HCT116 (cell line): ENCODE measurements around the gene EVX2. TPM values are rescaled to one million over a fixed set of nuclear protein-coding genes. Genes with fewer than 3 reads are reported as not detected.
A peak's percentile ranks its signal among the peaks of the same experiment; 100 is the strongest.

Experiments
- CBX3 ChIP-seq: IDR thresholded peaks from 2 replicates; pipeline ENCODE4 v1.6.1; 2012; ENCODE audit warnings: low read depth
- CTCF ChIP-seq, 3 experiments: fragments of 200-600 bp in 1 of 3; sonication (generic) in 1 of 3; IDR thresholded peaks in 2 of 3; conservative IDR thresholded peaks in 1 of 3; 2 replicates each; pipeline ENCODE4 v1.5.1; 2012 to 2017; ENCODE audit warnings: low read depth in 2 of 3, low read length in 2 of 3, antibody characterized with exemption in 1 of 3, borderline replicate concordance in 1 of 3, control low read depth in 1 of 3, mild to moderate bottlenecking in 1 of 3, mixed read lengths in 1 of 3, mixed run types in 1 of 3, moderate library complexity in 1 of 3; ENCODE audit not compliant: insufficient read depth in 1 of 3
- EZH2phosphoT487 ChIP-seq: fragments of 200-600 bp; IDR thresholded peaks from 2 replicates; pipeline ENCODE4 v1.6.1; 2018; ENCODE audit warnings: antibody characterized with exemption, borderline replicate concordance
- POLR2AphosphoS5 ChIP-seq: IDR thresholded peaks from 2 replicates; pipeline ENCODE4 v1.6.1; 2011; ENCODE audit warnings: mild to moderate bottlenecking, low read depth, low read length, moderate library complexity
- SIN3A ChIP-seq: IDR thresholded peaks from 2 replicates; pipeline ENCODE4 v1.6.1; 2012; ENCODE audit warnings: low read depth
- TCF7L2 ChIP-seq: IDR thresholded peaks from 2 replicates; pipeline ENCODE4 v1.7.0; 2011; ENCODE audit warnings: borderline replicate concordance, inconsistent platforms; ENCODE audit not compliant: insufficient read depth, insufficient read length; ENCODE audit errors: extremely low read depth
- YY1 ChIP-seq: IDR thresholded peaks from 2 replicates; pipeline ENCODE4 v1.6.1; 2011; ENCODE audit warnings: low read length, low read depth, moderate library complexity, mild to moderate bottlenecking; ENCODE audit not compliant: insufficient replicate concordance; ENCODE audit errors: extremely low read depth
- ZNF274 ChIP-seq: fragments of 200-500 bp; sonication (Bioruptor generic); IDR thresholded peaks from 2 replicates; pipeline ENCODE4 v1.6.1; 2014; ENCODE audit warnings: mild to moderate bottlenecking, low read depth, low read length, inconsistent platforms
- total RNA-seq: library from RNA; stranded (reverse); gene quantifications from one replicate; pipeline ENCODE4 v1.2.1, GENCODE V29; 2021; ENCODE audit not compliant: unreplicated experiment
- TF ChIP-seq, protein P1 (sequence below): IDR thresholded peaks from 2 replicates; pipeline ENCODE4 v1.6.1; 2012

EVX2 gene
- total RNA-seq, 1 experiment from 2014 or later, result not detected

DNA sequence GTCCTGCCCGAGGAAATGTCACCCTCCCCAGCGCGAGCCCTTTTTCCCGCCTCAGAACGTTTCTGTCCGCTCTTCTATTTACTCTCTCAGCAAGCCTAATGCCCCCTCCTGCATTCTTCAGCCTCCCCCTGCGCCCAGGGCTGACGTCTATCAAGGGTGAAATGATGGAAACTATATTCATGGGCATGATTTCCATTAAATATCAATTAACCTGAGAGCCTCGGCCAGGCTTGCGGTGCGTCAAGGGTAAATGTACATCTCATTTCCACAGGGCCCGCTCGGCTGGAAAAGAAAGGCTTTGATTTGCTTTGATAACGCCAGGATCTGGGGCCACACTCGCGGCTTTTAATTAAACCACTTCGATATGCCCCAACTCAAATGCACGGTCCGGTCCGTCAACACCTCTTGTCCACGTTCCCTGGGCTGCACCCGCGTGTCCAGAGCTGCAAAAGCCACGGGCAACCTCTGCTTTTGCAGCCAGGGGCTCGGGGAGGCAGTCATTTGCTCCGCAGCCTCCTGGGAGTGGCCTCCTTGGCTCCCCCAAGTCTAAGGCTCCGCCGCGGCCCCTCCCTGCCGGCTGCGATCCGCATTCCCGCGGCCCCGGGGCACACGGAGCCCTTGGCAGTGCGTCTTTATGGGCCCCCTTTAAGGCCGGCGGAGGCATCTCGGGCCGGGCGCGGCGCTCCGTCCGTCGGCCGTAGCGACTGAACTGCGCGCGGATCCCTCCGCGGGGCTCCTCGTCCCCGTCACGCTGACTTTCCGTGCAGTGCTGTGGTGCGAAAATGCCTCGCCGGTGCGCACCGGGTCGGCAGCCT lies 45.4 kb upstream of the EVX2 start, which contains the start of gene HOXD8 (continued):
- TF ChIP-seq CTCF (IDR thresholded peaks at IDR 0.05 in 2 of 3, conservative IDR thresholded peaks at IDR 0.05 in 1 of 3; ENCODE audit: borderline replicate concordance in 1 of 3, insufficient read depth in 1 of 3, low read depth in 2 of 3, low read length in 2 of 3) (no peak), EZH2phosphoT487 (no peak), SIN3A (peak; percentile 84), TCF7L2 (peak; percentile 82), CBX3 (peak; percentile 71; the same call in 1 of the 2 replicates), YY1 (peak; percentile 66), ZNF274 (no peak), POLR2AphosphoS5 (peak; percentile 54)
- TF ChIP-seq, protein P1, sequence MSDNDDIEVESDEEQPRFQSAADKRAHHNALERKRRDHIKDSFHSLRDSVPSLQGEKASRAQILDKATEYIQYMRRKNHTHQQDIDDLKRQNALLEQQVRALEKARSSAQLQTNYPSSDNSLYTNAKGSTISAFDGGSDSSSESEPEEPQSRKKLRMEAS, result peak; percentile 87
